ENCODE data around the gene UTP14A. TPM values are rescaled to one million over a fixed set of nuclear protein-coding genes. Genes with fewer than 3 reads are reported as not detected.

The UTP14A gene
- 14.0 and 21.6 TPM in 2 replicates for total RNA-seq

GRCh38 chrX:129905787-129906580 lies at the start of gene UTP14A:
TSS of gene UTP14A (plus strand) at chrX:129906164. CDS start at chrX:129906211, 47 bp downstream.

Other genes starting within 250 kb of the UTP14A start
- 0.43 and 5.1 TPM in 2 replicates for gene XPNPEP2, start 167.2 kb upstream of the UTP14A start, total RNA-seq
- gene SASH3, start 126.2 kb upstream of the UTP14A start, total RNA-seq, result not detected in 2 replicates
- gene ZDHHC9, start 62.3 kb upstream of the UTP14A start, total RNA-seq, result 20.4 and 34.1 TPM in 2 replicates
- gene BCORL1, start 76.5 kb downstream of the UTP14A start, total RNA-seq, result 0.65 and 4.7 TPM in 2 replicates
- 39.8 and 42.4 TPM in 2 replicates for gene ELF4, start 204.3 kb downstream of the UTP14A start, total RNA-seq

Data from placental epithelial cell (primary cell).